ENCODE measurements around the gene PPM1E.

PPM1E gene

GRCh38 chr17:58755269-58755576 lies 431 bp upstream of the PPM1E start:
- TF ChIP-seq CTCF (IDR thresholded peaks at IDR 0.05; ENCODE audit: control insufficient read depth, extremely low read depth, insufficient read depth): no peak
- DNase-seq (ENCODE audit: low read depth): no peak
- H3K4me3 ChIP-seq (ENCODE audit: low read depth, low read length): peak overlapping the region; percentile 62

GRCh38 chr17:58756246-58757161 lies 850 bp downstream of the PPM1E start:
- H3K4me3 ChIP-seq (ENCODE audit: low read depth, low read length): peak overlapping the region; percentile 62
- TF ChIP-seq CTCF (IDR thresholded peaks at IDR 0.05; ENCODE audit: control insufficient read depth, extremely low read depth, insufficient read depth): no peak

GRCh38 chr17:58757162-58757613 lies 1.5 kb downstream of the PPM1E start:
- no peak for TF ChIP-seq CTCF (IDR thresholded peaks at IDR 0.05; ENCODE audit: control insufficient read depth, extremely low read depth, insufficient read depth)
- no peak for DNase-seq (ENCODE audit: low read depth)
- H3K4me3 ChIP-seq (ENCODE audit: low read depth, low read length): no peak overlapping the region

More at GRCh38 chr17:58756246-58757161, 850 bp downstream of the PPM1E start:
- no peak for DNase-seq (ENCODE audit: low read depth)

GRCh38 chr17:58758890-58759289 lies 3.2 kb downstream of the PPM1E start:
- TF ChIP-seq CTCF (IDR thresholded peaks at IDR 0.05; ENCODE audit: control insufficient read depth, extremely low read depth, insufficient read depth): no peak
- H3K4me3 ChIP-seq (ENCODE audit: low read depth, low read length): no peak overlapping the region
- DNase-seq (ENCODE audit: low read depth): no peak

- no peak for TF ChIP-seq CTCF (IDR thresholded peaks at IDR 0.05; ENCODE audit: control insufficient read depth, extremely low read depth, insufficient read depth)
- no peak overlapping the region for H3K4me3 ChIP-seq (ENCODE audit: low read depth, low read length)
- DNase-seq (ENCODE audit: low read depth): no peak
These were observed 3.9 kb downstream of the PPM1E start for GRCh38 chr17:58759522-58759921.

- DNase-seq (ENCODE audit: low read depth): no peak
- H3K4me3 ChIP-seq (ENCODE audit: low read depth, low read length): no peak overlapping the region
- no peak for TF ChIP-seq CTCF (IDR thresholded peaks at IDR 0.05; ENCODE audit: control insufficient read depth, extremely low read depth, insufficient read depth)
These were observed 4.6 kb downstream of the PPM1E start for GRCh38 chr17:58760248-58760647.

GRCh38 chr17:58763263-58763662 lies 7.6 kb downstream of the PPM1E start:
- H3K4me3 ChIP-seq (ENCODE audit: low read depth, low read length): no peak overlapping the region
- DNase-seq (ENCODE audit: low read depth): no peak
- no peak for TF ChIP-seq CTCF (IDR thresholded peaks at IDR 0.05; ENCODE audit: control insufficient read depth, extremely low read depth, insufficient read depth)

Data from LNCaP clone FGC (cell line).